ENCODE measurements around the gene TLR8.

The TLR8 gene

GRCh38 chrX:12954376-12954775 lies 48.0 kb downstream of the TLR8 start:
- DNase-seq (ENCODE audit: low read depth): no peak
- H3K4me3 ChIP-seq (replicated peaks; ENCODE audit: low read depth, low read length): no peak overlapping the region
- no peak for TF ChIP-seq CTCF (IDR thresholded peaks at IDR 0.05; ENCODE audit: low read length, missing control alignments)

DNA sequence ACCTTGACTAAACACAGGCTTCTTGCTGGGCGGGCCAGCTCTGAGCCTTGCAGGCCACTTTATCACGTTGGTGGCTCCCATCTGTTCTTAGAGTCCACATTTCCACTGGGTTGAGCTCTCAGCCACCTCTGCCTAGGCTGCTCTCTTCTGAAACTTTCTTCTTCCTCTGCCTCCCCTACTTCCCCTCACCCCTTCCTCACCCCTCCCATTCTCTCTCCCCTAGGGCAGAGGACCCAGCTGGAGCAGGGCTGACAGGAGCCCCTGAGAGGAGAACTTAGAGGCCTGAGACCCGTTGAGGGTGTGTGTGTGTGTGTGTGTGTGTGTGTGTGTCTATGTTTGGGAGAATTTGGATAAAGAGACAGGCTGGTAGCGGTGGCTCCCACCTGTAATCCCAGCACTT lies 48.6 kb downstream of the TLR8 start:
- no peak overlapping the region for H3K4me3 ChIP-seq (replicated peaks; ENCODE audit: low read depth, low read length)
- no peak for DNase-seq (ENCODE audit: low read depth)
- TF ChIP-seq CTCF (IDR thresholded peaks at IDR 0.05; ENCODE audit: low read length, missing control alignments): no peak

- peak overlapping the region; percentile 14 for H3K4me3 ChIP-seq (replicated peaks; ENCODE audit: low read depth, low read length)
- TF ChIP-seq CTCF (IDR thresholded peaks at IDR 0.05; ENCODE audit: low read length, missing control alignments): no peak
- peak; percentile 84 for DNase-seq (ENCODE audit: low read depth)
Observed at GRCh38 chrX:12955882-12956703, 49.7 kb downstream of the TLR8 start.

GRCh38 chrX:12956704-12957534 lies 50.5 kb downstream of the TLR8 start:
- H3K4me3 ChIP-seq (replicated peaks; ENCODE audit: low read depth, low read length): peak overlapping the region; percentile 14
- DNase-seq (ENCODE audit: low read depth): peak; percentile 64
- no peak for TF ChIP-seq CTCF (IDR thresholded peaks at IDR 0.05; ENCODE audit: low read length, missing control alignments)

GRCh38 chrX:12958059-12958458 lies 51.6 kb downstream of the TLR8 start:
- DNase-seq (ENCODE audit: low read depth): no peak
- TF ChIP-seq CTCF (IDR thresholded peaks at IDR 0.05; ENCODE audit: low read length, missing control alignments): no peak
- H3K4me3 ChIP-seq (replicated peaks; ENCODE audit: low read depth, low read length): no peak overlapping the region

DNA sequence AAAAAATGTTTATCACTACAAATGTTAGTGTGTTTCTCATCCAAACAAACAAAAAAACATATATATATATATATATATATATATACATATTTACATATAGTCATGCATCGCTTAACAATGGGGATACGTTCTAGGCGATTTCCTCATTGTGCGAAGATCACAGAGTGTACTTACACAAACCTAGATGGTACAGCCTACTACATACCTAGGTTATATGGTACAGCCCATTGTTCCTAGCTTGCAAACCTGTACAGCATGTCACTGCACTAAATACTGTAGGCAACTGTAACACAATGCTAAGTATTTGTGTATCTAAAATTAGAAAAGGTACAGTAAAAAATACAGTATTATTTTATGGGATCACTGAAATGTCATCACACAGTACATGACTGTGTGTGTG lies 52.0 kb downstream of the TLR8 start:
- DNase-seq (ENCODE audit: low read depth): no peak
- H3K4me3 ChIP-seq (replicated peaks; ENCODE audit: low read depth, low read length): no peak overlapping the region
- no peak for TF ChIP-seq CTCF (IDR thresholded peaks at IDR 0.05; ENCODE audit: low read length, missing control alignments)
